Measurements from ENCODE around the gene MAIP1.

MAIP1 gene

GRCh38 chr2:199966405-199966804 lies 11.0 kb downstream of the MAIP1 start:
- no peak overlapping the region for H3K4me3 ChIP-seq
- H3K9me3 ChIP-seq = no peaks in the 10 kb centered on the region
- H3K36me3 ChIP-seq (replicated peaks) = peaks cover 26% of the 10 kb centered on the region
- in situ Hi-C loops (cut with MboI; ENCODE audit: low sequenced_read_pairs) = no loop called here
- H3K27me3 ChIP-seq (ENCODE audit: low read depth) = no peaks in the 10 kb centered on the region
- DNase-seq (ENCODE audit: low spot score in 2 of 2) = no peak
- H3K4me1 ChIP-seq = no peaks in the 10 kb centered on the region

DNA sequence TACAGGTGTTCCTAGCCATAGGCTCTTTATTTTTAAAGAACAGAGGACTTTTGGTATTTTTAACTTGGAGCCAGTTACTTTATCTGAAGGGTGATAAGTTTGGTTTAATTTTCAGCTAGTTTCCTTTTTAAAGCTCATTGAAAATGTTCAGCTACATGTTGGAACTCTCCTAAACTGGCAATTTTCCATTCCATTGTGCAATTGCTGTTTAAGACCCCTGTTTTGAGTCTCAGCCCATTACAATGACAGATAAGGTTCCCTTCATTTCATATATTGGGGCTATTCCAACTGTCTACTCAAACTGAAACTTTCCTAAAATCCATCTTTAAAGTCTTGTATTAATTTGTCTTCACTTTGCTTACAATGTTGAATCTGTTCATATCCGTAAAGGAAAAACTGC lies 11.6 kb downstream of the MAIP1 start:
- in situ Hi-C loops (cut with MboI; ENCODE audit: low sequenced_read_pairs) = no loop called here
- H3K9me3 ChIP-seq = no peaks in the 10 kb centered on the region
- H3K36me3 ChIP-seq (replicated peaks) = peaks cover 20% of the 10 kb centered on the region
- no peaks in the 10 kb centered on the region for H3K27me3 ChIP-seq (ENCODE audit: low read depth)
- H3K4me3 ChIP-seq = no peak overlapping the region
- no peaks in the 10 kb centered on the region for H3K4me1 ChIP-seq
- no peak for DNase-seq (ENCODE audit: low spot score in 2 of 2)

DNA sequence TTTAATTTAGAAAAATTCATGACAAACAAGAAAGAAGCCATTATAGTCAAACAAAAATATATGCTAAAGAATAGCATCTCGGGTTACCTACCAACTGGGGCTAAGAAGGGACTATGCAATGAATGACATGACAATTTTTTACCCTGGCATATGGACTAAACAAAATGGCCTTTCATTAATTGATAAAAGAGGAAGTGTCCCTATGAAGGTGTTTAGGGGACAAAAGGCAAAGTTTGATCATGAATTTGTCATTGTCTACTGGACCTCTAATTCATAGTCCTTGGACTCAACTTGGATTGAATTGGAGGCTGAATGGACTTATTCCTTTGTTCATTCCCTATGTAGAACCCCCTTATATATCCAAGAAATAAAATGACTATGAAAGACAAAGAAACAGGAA lies 12.7 kb downstream of the MAIP1 start:
- Histone ChIP-seq H3K27me3 (ENCODE audit: low read depth) (no peaks in the 10 kb centered on the region), H3K9me3 (no peaks in the 10 kb centered on the region), H3K4me1 (no peaks in the 10 kb centered on the region), H3K4me3 (no peak overlapping the region), H3K36me3 (replicated peaks) (peaks cover 13% of the 10 kb centered on the region)
- no peak for DNase-seq (ENCODE audit: low spot score in 2 of 2)
- in situ Hi-C loops (cut with MboI; ENCODE audit: low sequenced_read_pairs) = no loop called here

DNA sequence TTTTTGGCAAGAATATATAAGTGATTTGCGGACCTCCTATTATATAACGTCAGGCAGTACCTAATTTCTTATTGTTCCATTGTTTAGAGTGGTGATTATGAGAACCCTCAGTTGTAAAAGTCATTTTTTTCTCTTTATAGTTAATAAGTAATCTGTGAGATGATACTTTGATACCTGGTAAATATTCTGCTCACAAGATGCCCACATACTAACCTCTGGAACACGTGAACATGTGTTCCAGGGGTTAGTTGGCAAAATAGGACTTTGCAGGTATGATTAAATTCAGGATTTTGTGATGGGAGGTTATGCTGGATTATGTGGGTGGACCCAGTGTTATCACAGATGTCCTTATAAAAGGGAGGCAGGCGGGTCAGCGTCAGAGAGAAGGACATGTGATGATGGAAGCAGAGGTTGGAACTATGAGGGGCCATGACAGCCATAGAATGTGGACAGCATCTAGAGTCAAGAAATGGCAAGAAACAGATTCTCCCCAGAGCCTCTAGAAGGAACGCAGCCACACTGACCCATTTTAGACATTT lies 16.8 kb downstream of the MAIP1 start:
- no peak for DNase-seq (ENCODE audit: low spot score in 2 of 2)
- no peaks in the 10 kb centered on the region for H3K27me3 ChIP-seq (ENCODE audit: low read depth)
- no peak overlapping the region for H3K4me3 ChIP-seq
- no peaks in the 10 kb centered on the region for H3K9me3 ChIP-seq
- H3K4me1 ChIP-seq = no peaks in the 10 kb centered on the region
- in situ Hi-C loops (cut with MboI; ENCODE audit: low sequenced_read_pairs) = no loop called here
- peaks cover 7% of the 10 kb centered on the region; the same call in 1 of the 2 replicates for H3K36me3 ChIP-seq (replicated peaks)

DNA sequence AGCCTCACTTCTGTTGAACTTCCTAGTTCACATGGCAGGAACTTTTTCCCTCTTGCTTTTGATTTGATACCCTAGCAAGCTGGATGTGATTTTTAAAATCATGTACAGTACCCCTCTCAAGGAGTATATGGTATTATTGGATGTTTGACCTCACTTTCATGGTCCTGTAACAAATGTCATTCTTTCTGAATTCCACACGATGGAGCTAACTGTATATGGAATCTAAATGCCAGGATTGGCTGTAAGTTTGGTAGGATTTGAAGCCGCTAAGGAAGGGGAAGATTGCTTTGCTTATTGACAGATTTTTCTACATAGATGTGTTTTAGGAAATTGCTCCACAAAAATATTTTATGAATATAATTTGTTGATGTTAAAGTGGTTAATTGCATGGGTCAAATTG lies 18.3 kb downstream of the MAIP1 start:
- in situ Hi-C loops (cut with MboI; ENCODE audit: low sequenced_read_pairs) = no loop called here
- Histone ChIP-seq H3K4me3 (no peak overlapping the region), H3K4me1 (no peaks in the 10 kb centered on the region), H3K36me3 (replicated peaks) (peaks cover 7% of the 10 kb centered on the region; the same call in 1 of the 2 replicates), H3K9me3 (no peaks in the 10 kb centered on the region), H3K27me3 (ENCODE audit: low read depth) (no peaks in the 10 kb centered on the region)
- DNase-seq (ENCODE audit: low spot score in 2 of 2) = peak in 1 of 2 experiments; percentile 36

- DNase-seq (ENCODE audit: low spot score in 2 of 2) = no peak
- in situ Hi-C loops (cut with MboI; ENCODE audit: low sequenced_read_pairs) = loop anchor here (5.0 kb wide), 1 partner anchor 497 kb away; no protein-coding TSS in a partner anchor
- peaks cover 7% of the 10 kb centered on the region; the same call in 1 of the 2 replicates for H3K36me3 ChIP-seq (replicated peaks)
- no peaks in the 10 kb centered on the region for H3K9me3 ChIP-seq
- no peak overlapping the region for H3K4me3 ChIP-seq
- H3K27me3 ChIP-seq (ENCODE audit: low read depth) = no peaks in the 10 kb centered on the region
- H3K4me1 ChIP-seq = no peaks in the 10 kb centered on the region
These were observed 20.0 kb downstream of the MAIP1 start for GRCh38 chr2:199975273-199975895.

DNA sequence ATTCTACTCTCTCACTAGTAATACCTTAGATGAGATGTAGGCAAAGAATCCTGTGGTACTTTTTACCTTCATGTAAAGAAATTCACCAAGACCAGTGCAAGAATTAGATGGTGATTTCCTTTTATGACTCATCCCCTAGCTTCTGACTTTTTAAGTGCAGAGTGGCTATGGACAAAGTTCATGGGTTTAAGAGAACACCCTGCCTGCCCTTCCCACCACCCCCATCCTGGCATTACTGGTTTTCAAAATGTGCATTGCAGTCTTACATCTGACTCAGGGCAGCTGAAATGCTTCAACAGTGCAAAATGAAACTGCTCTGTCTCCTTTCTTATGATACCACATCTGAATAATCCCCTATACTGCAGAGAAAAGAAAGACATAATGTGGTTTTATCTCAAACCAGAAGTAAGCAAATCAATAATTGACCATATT lies 22.6 kb downstream of the MAIP1 start:
- no peak overlapping the region for H3K4me3 ChIP-seq

DNA sequence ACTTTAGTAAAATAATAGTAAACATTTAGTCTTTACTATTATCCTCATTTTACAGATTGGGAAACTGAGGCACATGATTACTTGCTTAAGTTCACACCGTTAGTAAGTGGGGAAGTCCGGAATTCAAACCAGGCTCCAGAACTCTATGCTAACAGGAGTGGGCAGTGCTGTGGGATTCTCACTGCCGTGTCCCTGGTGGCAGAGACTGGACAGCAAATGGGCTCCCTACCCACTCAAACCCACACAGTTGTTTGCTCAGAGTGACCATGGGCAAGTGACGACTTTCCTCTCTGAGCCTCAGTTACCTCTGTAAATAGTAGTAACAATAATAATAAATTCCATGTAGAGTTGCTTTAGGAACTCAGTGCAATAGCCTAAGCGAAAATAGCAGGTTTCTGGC lies 24.0 kb downstream of the MAIP1 start:
- no peak for DNase-seq (ENCODE audit: low spot score in 2 of 2)
- Histone ChIP-seq H3K36me3 (replicated peaks) (peaks cover 3% of the 10 kb centered on the region; the same call in 1 of the 2 replicates), H3K9me3 (no peaks in the 10 kb centered on the region), H3K4me1 (no peaks in the 10 kb centered on the region), H3K27me3 (ENCODE audit: low read depth) (no peaks in the 10 kb centered on the region), H3K4me3 (no peak overlapping the region)
- in situ Hi-C loops (cut with MboI; ENCODE audit: low sequenced_read_pairs) = loop anchor here (5.0 kb wide), 1 partner anchor 493 kb away; no protein-coding TSS in a partner anchor

More for the DNA sequence above, 22.6 kb downstream of the MAIP1 start:
- H3K4me1 ChIP-seq = no peaks in the 10 kb centered on the region
- peaks cover 7% of the 10 kb centered on the region; the same call in 1 of the 2 replicates for H3K36me3 ChIP-seq (replicated peaks)
- in situ Hi-C loops (cut with MboI; ENCODE audit: low sequenced_read_pairs) = loop anchor here (5.0 kb wide), 1 partner anchor 494 kb away; no protein-coding TSS in a partner anchor
- H3K27me3 ChIP-seq (ENCODE audit: low read depth) = no peaks in the 10 kb centered on the region
- no peak for DNase-seq (ENCODE audit: low spot score in 2 of 2)
- no peaks in the 10 kb centered on the region for H3K9me3 ChIP-seq

GRCh38 chr2:199979832-199980628 lies 24.6 kb downstream of the MAIP1 start:
- H3K27me3 ChIP-seq (ENCODE audit: low read depth) = no peaks in the 10 kb centered on the region
- no peaks in the 10 kb centered on the region for H3K4me1 ChIP-seq
- peak; percentile 36 to 88 for DNase-seq (ENCODE audit: low spot score in 2 of 2)
- in situ Hi-C loops (cut with MboI; ENCODE audit: low sequenced_read_pairs) = loop anchor here (5.0 kb wide), 1 partner anchor 492 kb away; no protein-coding TSS in a partner anchor
- H3K36me3 ChIP-seq (replicated peaks) = no peaks in the 10 kb centered on the region
- no peak overlapping the region for H3K4me3 ChIP-seq
- no peaks in the 10 kb centered on the region for H3K9me3 ChIP-seq

DNA sequence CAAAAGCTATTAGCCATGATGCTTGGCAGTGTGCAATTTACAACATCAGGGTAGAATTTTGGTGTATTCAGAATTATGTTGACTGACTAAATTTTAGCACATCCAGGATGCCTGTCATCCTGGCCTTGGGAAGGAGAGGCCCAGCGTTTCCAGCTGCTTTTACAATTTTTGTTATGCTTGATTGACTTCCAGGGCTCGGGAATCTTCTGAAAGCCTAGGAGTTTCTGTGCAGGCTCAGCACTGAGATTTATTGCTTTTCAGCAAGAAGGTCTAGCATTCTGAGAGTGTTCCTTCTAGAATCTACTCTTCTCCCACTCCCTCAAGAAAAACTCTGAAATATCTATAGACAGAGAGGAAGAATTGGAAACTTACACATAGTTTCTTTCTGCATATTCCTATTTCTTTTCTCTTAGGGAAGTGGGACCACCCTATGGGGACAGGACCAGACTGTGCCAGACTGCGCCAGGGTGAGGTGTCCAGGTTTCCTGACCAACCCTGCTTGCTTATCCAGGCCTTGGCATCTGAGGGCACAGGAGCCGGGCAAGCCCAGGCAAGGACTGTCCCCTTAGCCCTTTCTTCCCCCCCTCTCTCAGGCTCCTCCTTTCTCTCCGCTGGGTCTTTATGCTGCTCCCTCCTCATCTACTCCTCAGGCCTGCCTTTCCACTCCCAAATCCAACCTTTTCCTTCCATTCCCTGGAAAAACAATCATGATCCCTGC lies 26.9 kb downstream of the MAIP1 start:
- in situ Hi-C loops (cut with MboI; ENCODE audit: low sequenced_read_pairs) = no loop called here
- Histone ChIP-seq H3K4me1 (no peaks in the 10 kb centered on the region), H3K27me3 (ENCODE audit: low read depth) (no peaks in the 10 kb centered on the region), H3K9me3 (0 out of 2 replicates have a peak, but pooled peaks cover 2% of the 10 kb centered on the region), H3K4me3 (no peak overlapping the region), H3K36me3 (replicated peaks) (no peaks in the 10 kb centered on the region)
- DNase-seq (ENCODE audit: low spot score in 2 of 2) = no peak

GRCh38 chr2:199983534-199983933 lies 28.2 kb downstream of the MAIP1 start:
- no peaks in the 10 kb centered on the region for H3K4me1 ChIP-seq
- no peak overlapping the region for H3K4me3 ChIP-seq
- peak in 1 of 2 experiments; percentile 23 for DNase-seq (ENCODE audit: low spot score in 2 of 2)
- H3K27me3 ChIP-seq (ENCODE audit: low read depth) = no peaks in the 10 kb centered on the region
- H3K36me3 ChIP-seq (replicated peaks) = no peaks in the 10 kb centered on the region
- 0 out of 2 replicates have a peak, but pooled peaks cover 2% of the 10 kb centered on the region for H3K9me3 ChIP-seq
- in situ Hi-C loops (cut with MboI; ENCODE audit: low sequenced_read_pairs) = no loop called here

DNA sequence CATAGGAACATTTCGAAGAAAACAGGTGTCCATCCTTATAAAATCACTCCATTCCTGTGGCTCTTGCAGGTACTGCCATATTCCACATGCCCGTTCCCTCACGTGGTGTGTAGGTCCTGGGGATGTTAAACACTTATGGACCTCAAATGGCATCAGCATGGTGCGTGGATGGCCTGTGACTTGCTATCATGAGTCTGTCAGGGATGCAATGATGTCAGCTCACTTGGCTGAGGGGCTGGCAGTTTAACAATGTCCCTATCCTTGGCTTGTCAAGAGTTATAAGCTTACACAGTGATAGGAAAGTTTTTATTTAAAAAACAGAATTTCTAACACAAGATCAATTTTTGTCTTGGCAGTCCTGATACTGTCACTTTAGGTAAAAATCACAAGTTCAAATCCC lies 28.8 kb downstream of the MAIP1 start:
- Histone ChIP-seq H3K4me3 (no peak overlapping the region), H3K4me1 (no peaks in the 10 kb centered on the region), H3K9me3 (0 out of 2 replicates have a peak, but pooled peaks cover 2% of the 10 kb centered on the region), H3K27me3 (ENCODE audit: low read depth) (no peaks in the 10 kb centered on the region), H3K36me3 (replicated peaks) (no peaks in the 10 kb centered on the region)
- no peak for DNase-seq (ENCODE audit: low spot score in 2 of 2)
- in situ Hi-C loops (cut with MboI; ENCODE audit: low sequenced_read_pairs) = no loop called here

DNA sequence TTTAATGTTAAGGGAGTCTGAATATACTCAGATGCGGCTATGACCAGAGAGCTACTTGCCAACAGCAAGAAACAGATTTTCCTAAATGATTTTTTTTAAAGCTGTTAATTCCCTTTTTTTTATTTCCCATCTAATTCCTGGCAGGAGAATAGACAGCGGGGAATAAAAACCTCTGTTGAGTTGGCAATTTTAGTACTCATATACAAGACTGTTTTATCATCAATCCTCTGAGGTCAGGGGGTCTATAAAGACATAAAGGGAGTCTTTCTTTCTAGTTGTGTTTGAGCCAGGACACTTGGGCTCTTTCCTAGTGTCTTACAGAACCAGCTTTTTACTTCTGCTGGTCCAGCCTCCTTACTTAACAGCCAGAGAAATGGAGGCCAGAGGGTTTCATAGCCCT lies 29.4 kb downstream of the MAIP1 start:
- Histone ChIP-seq H3K4me1 (no peaks in the 10 kb centered on the region), H3K36me3 (replicated peaks) (no peaks in the 10 kb centered on the region), H3K4me3 (no peak overlapping the region), H3K27me3 (ENCODE audit: low read depth) (no peaks in the 10 kb centered on the region), H3K9me3 (0 out of 2 replicates have a peak, but pooled peaks cover 2% of the 10 kb centered on the region)
- in situ Hi-C loops (cut with MboI; ENCODE audit: low sequenced_read_pairs) = no loop called here
- no peak for DNase-seq (ENCODE audit: low spot score in 2 of 2)

Data from HAP-1 (cell line).